Measurements from ENCODE around the gene RYR1. TPM values are rescaled to one million over a fixed set of nuclear protein-coding genes. Genes with fewer than 3 reads are reported as not detected.

RYR1 gene
- polyA plus RNA-seq, 1 of the 3 experiments (the other 2 are of a cell fraction) = under 0.01 TPM

- WGBS (ENCODE audit: low lambda C conversion rate) = 57% methylated on average over 10 of the region's 11 CpGs
- CTCF ChIA-PET = interaction anchor here (1.6 kb wide), 1 partner anchor 21 kb away, joined by 3 read pairs; no protein-coding TSS in a partner anchor
- H3K36me3 ChIP-seq (replicated peaks in 1 of 2; ENCODE audit: control insufficient read depth in 1 of 2, insufficient read depth in 2 of 2, low read length in 1 of 2) = no peaks in the 10 kb centered on the region
Observed at GRCh38 chr19:38500450-38500849, 67.0 kb downstream of the RYR1 start.

More at GRCh38 chr19:38500450-38500849, 67.0 kb downstream of the RYR1 start:
- DNase-seq = no peak
- no peak overlapping the region for H3K9ac ChIP-seq
- TF ChIP-seq SMC3 (IDR thresholded peaks at IDR 0.05; ENCODE audit: low read depth, low read length) (no peak), RAD21 (IDR thresholded peaks at IDR 0.05; ENCODE audit: low read length) (no peak), TCF12 (IDR thresholded peaks at IDR 0.05) (no peak), MAX (IDR thresholded peaks at IDR 0.05; ENCODE audit: low read depth) (no peak), FOSL2 (IDR thresholded peaks at IDR 0.05; ENCODE audit: borderline replicate concordance, low read depth) (no peak), TAF1 (IDR thresholded peaks at IDR 0.05; ENCODE audit: borderline replicate concordance, low read depth, low read length) (no peak), CHD2 (IDR thresholded peaks at IDR 0.05; ENCODE audit: low read length, partially characterized antibody) (no peak), POLR2AphosphoS5 (IDR thresholded peaks at IDR 0.05; ENCODE audit: low read depth, low read length) (no peak), EP300 (IDR thresholded peaks at IDR 0.05; ENCODE audit: borderline replicate concordance in 1 of 2, low read depth in 1 of 2, low read length in 1 of 2) (no peak), ELF1 (IDR thresholded peaks at IDR 0.05) (no peak), ZBTB33 (IDR thresholded peaks at IDR 0.05; ENCODE audit: borderline replicate concordance, low read depth) (no peak), FOXM1 (IDR thresholded peaks at IDR 0.05; ENCODE audit: low read depth) (no peak), GABPA (IDR thresholded peaks at IDR 0.05; ENCODE audit: low read depth) (no peak), YY1 (IDR thresholded peaks at IDR 0.05; ENCODE audit: low read depth) (no peak)
- TF ChIP-seq, protein P1, sequence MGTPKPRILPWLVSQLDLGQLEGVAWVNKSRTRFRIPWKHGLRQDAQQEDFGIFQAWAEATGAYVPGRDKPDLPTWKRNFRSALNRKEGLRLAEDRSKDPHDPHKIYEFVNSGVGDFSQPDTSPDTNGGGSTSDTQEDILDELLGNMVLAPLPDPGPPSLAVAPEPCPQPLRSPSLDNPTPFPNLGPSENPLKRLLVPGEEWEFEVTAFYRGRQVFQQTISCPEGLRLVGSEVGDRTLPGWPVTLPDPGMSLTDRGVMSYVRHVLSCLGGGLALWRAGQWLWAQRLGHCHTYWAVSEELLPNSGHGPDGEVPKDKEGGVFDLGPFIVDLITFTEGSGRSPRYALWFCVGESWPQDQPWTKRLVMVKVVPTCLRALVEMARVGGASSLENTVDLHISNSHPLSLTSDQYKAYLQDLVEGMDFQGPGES (IDR thresholded peaks at IDR 0.05; ENCODE audit: low read depth, low read length) = no peak
- TF ChIP-seq, protein P2, sequence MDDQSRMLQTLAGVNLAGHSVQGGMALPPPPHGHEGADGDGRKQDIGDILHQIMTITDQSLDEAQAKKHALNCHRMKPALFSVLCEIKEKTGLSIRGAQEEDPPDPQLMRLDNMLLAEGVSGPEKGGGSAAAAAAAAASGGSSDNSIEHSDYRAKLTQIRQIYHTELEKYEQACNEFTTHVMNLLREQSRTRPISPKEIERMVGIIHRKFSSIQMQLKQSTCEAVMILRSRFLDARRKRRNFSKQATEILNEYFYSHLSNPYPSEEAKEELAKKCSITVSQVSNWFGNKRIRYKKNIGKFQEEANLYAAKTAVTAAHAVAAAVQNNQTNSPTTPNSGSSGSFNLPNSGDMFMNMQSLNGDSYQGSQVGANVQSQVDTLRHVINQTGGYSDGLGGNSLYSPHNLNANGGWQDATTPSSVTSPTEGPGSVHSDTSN (IDR thresholded peaks at IDR 0.05) = no peak
- no peaks in the 10 kb centered on the region for H3K4me1 ChIP-seq (ENCODE audit: control insufficient read depth in 1 of 2, insufficient read depth in 2 of 2, low read depth in 1 of 2, low read length in 1 of 2)
- no peak overlapping the region for H3K27ac ChIP-seq (ENCODE audit: low read depth in 2 of 2, low read length in 1 of 2)
- no peaks in the 10 kb centered on the region for H4K20me1 ChIP-seq (ENCODE audit: insufficient read depth)
- H3K27me3 ChIP-seq (ENCODE audit: insufficient read depth) = no peaks in the 10 kb centered on the region
- H2AFZ ChIP-seq (ENCODE audit: low read depth) = no peak overlapping the region
- H3K4me2 ChIP-seq = no peak overlapping the region
- H3K79me2 ChIP-seq (ENCODE audit: insufficient read depth) = no peaks in the 10 kb centered on the region
- no peaks in the 10 kb centered on the region for H3K9me2 ChIP-seq
- no peaks in the 10 kb centered on the region for H3F3A ChIP-seq (replicated peaks; ENCODE audit: insufficient read depth)
- no peaks in the 10 kb centered on the region for H3K9me3 ChIP-seq
- H3K4me3 ChIP-seq (ENCODE audit: low read depth in 2 of 2, low read length in 1 of 2) = no peak overlapping the region
- POLR2A ChIA-PET = no interaction called here

Measured in SK-N-SH (cell line).